ENCODE data around the gene HOXB3.

DNA sequence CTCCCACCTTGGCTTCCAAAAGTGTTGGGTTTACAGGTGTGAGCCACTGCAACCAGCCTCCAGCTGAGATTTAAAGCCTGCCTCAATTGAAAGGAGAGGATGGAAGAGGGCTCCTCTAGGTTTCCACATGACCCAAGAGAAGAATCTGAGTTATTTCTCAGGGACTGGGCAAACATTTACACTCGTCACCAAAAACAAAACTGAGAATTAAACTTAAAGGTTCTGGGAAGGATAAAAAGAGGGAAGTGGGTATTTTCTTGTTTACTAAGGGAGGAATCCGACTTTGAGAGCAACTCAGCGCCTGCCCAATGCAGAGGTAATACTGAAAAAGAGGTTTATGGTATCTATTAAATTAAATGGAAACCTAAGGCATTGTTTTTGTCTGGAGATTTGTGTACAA is 72.6 kb downstream of the HOXB3 start:
- TF ChIP-seq CTCF (tag by site-specific recombination; IDR thresholded peaks at IDR 0.05) (no peak), ZNF324 (tag by site-specific recombination; IDR thresholded peaks at IDR 0.05) (no peak), TRIM28 (IDR thresholded peaks at IDR 0.05; ENCODE audit: borderline replicate concordance, low read length) (no peak), SETDB1 (IDR thresholded peaks at IDR 0.05; ENCODE audit: insufficient read length, low read length) (no peak), ZNF133 (tag by site-specific recombination; IDR thresholded peaks at IDR 0.05) (no peak), ZNF398 (tag by site-specific recombination; IDR thresholded peaks at IDR 0.05) (no peak), GLI4 (tag by site-specific recombination; IDR thresholded peaks at IDR 0.05) (no peak), ZFP41 (tag by site-specific recombination; IDR thresholded peaks at IDR 0.05; ENCODE audit: borderline replicate concordance) (no peak), REPIN1 (tag by site-specific recombination; IDR thresholded peaks at IDR 0.05; ENCODE audit: low read depth) (no peak), YY1 (tag by site-specific recombination; IDR thresholded peaks at IDR 0.05) (no peak), BCL6B (tag by site-specific recombination; IDR thresholded peaks at IDR 0.05) (no peak), ZSCAN30 (tag by site-specific recombination; IDR thresholded peaks at IDR 0.05) (no peak), ZNF157 (tag by site-specific recombination; IDR thresholded peaks at IDR 0.05) (no peak)
- TF ChIP-seq, protein P1, sequence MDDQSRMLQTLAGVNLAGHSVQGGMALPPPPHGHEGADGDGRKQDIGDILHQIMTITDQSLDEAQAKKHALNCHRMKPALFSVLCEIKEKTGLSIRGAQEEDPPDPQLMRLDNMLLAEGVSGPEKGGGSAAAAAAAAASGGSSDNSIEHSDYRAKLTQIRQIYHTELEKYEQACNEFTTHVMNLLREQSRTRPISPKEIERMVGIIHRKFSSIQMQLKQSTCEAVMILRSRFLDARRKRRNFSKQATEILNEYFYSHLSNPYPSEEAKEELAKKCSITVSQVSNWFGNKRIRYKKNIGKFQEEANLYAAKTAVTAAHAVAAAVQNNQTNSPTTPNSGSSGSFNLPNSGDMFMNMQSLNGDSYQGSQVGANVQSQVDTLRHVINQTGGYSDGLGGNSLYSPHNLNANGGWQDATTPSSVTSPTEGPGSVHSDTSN (CRISPR knock-in tag; IDR thresholded peaks at IDR 0.05) = no peak

Measured in HEK293 (cell line).